Colon (tissue), 2 donors: ENCODE results near the gene CCDC9B.

ENCODE experiments used
- FAIRE-seq: peaks from 2 replicates; lab custom pipeline; 2012; peaks lifted over from hg19 to GRCh38; lab: Jason Lieb, UNC
- donor health status: control.
- donor health status: control.

Gene CCDC9B

DNA sequence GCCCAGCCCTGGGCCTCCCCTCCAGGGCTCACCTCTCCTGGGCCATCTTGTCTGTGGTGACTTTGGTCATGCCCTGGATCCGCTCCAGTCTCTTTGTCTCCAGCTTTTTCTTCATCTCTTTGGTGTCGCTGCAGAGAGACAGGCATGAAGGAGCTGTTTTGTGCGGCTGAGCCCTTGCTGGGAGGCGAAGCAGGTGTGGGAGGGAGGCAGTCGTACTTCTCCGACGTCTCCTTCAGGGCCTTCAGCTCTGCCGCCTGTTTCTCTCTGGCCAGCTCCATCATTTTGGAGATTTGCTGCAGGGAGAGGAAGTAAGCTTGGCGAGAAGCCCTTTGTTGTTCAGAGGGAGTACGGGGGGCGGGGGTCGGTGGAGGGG, 50.2 kb downstream of the CCDC9B start:
- no peak for FAIRE-seq

GRCh38 chr15:40289140-40289775, 51.5 kb downstream of the CCDC9B start:
- no peak for FAIRE-seq

DNA sequence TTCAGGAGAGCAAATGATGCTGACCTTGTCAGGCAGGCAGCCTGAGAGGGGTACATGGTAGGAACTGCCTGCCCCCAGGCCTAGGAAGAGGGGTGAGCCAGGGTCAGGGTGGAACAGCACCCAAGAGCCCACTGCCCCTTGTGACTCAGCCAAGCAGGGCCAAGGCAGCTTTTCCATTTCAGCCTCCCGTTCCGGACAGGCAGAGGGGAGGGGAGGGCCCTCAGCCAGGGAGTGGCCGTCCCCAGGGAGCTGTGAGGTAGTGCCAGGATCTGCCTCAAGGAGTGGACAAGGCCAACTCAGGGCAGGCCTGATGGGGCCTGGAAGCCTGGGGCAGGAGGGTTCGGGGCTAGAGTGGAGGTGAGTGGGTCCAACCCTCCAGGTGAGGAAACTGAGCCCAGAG, 52.8 kb downstream of the CCDC9B start:
- no peak for FAIRE-seq

DNA sequence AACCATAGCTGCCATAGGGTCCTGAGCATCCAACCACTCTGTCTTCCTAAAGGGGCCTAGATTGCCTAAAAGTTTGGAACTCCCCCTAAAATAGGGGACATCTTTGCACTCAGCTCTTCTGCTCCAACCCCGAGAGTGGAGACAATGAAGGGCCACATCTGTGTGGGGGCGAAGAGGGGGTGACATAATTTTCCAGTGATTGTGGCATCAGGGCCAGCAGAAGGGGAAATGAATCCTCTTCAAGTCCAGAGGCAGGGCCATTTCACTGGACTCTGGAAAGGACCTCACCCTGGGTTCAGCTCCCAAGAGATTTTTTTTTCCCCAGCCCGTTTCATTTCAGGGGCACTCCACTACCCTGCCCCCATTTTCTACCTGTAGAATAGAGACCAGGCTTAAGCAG, 53.2 kb downstream of the CCDC9B start:
- FAIRE-seq, result no peak

DNA sequence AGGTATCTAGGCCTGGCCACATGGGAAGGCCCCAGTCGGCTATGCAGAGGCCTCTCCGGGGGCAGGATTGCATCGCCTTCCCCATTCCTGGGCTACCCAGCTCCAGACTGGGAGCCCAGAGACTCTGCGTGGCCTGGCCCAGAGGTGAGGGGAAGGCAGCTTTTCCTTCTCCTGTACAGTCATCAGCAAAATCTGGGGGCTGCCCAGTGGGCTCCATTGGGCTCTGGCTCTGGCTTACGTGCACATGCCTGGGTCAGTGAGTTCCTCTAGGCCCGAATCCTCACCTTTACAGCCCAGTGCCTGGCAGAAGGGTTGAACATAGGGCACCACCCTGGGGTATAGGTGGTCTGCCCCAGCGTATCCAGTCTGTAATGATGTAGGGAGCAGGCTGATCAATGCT, 53.9 kb downstream of the CCDC9B start:
- no peak for FAIRE-seq

DNA sequence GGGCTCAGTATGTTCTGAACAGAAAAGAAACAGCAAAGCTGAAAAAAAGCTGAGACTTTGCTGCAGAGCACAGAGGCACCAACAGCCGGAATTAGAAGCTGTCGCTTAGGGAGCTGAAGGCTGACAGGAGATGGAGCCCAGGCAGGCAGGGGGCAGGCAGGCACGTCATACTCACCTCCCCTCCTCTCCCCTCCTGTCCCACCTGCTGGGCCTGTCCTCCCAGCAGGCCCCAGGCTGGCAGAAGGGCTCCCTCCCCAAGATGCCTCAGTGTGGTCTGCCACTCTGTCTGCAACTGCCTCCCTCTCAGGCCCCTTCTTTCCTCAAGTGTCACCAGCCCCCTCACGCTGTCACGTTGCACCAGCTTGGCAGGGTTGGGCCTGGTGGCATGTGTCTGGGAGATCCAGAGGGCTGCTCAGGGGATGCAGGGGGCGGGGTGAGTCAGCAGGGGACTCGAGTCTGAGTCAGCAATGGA, 54.6 kb downstream of the CCDC9B start:
- FAIRE-seq, result no peak

- no peak for FAIRE-seq
These were observed 55.2 kb downstream of the CCDC9B start for GRCh38 chr15:40285554-40286011.

DNA sequence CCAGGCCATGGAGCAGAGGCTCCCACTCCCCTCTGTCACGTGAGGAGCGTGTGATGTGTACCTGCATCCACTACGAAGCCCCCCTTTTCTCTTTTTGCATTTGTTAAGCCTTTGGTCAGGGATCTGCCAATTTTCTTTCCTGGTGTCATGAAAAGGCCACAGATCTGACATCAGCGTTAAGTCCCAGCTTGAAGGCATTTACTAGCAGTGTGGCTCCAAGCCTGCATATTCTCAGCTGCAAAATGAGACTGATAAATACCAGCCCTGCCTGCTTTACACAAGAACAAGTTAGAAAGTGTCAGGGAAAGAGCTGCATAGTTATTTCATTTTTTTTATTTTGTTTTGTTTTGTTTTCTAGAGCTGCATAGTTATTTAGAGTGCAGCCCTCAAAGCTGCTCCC, 55.6 kb downstream of the CCDC9B start:
- FAIRE-seq, result no peak

GRCh38 chr15:40283615-40284300, 57.0 kb downstream of the CCDC9B start:
- FAIRE-seq, result no peak

- FAIRE-seq, result no peak
These were observed 57.7 kb downstream of the CCDC9B start, which contains the start of gene ANKRD63 for GRCh38 chr15:40282869-40283614. Gene ANKRD63, minus strand, starts transcription at chr15:40283064. Its CDS starts 478 bp downstream, at chr15:40282586.

DNA sequence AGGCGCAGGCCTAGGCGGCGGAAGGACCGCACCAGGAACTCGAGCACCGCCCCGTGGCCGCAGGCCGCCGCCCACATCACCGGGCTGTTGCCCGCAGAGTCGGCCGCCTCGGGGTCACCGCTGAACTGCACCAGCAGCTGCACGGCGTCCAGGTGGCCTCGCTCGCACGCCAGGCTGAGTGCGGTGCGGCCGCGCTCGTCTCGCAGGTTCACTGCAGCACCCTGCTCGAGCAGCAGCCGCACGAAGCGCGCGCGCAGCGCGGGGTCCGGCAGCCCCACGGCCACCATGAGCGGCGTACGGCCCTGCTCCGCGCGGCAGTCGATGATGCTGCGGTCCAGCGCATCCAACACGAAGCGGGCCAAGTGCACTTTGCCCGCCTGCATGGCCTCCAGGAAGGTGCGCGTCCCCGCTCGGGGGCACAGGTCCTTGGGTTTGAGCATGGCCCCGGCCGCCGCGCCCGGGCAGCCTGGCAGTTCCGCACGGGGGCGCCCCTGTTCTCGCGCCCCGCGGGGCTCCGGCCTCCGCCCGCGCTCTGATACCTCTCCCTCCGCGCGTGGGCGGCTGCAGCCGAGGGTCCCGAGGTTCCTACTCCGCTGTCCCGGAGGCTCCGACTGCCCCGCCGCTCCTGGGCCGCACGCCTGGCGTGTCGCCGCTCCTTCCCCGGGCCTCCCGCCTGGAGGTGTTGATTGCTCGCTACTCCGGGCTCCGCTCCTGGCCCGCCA, 58.4 kb downstream of the CCDC9B start:
- FAIRE-seq, result no peak

DNA sequence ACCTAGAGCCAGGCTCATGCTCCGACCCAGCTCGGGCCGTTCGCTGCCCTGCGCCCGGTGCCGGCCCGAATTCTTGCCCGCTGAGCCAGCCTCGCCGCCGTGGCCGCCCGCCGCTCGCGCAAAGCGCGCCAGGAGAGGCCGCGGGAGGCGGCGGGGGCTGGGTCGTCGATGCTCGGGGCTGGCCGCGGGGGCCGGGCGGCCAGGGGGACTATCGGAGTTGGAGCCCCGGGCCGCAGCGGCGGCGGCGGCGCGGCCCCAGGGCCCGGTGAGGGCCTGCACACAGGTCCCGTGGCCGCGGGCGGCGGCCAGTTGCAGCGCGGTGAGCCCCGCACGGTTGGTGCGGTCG, 59.0 kb downstream of the CCDC9B start:
- FAIRE-seq, result no peak
